ENCODE data around the gene TGOLN2. TPM values are rescaled to one million over a fixed set of nuclear protein-coding genes. Genes with fewer than 3 reads are reported as not detected.
"Not testable (repeated sequence)": the region's sequence is repeated elsewhere in the genome, so short reads cannot be mapped to it uniquely, and the experiment has no call there.

TGOLN2 gene
- total and polyA plus RNA-seq, 9 donors = 43.2 to 115 (median 75.8) TPM

DNA sequence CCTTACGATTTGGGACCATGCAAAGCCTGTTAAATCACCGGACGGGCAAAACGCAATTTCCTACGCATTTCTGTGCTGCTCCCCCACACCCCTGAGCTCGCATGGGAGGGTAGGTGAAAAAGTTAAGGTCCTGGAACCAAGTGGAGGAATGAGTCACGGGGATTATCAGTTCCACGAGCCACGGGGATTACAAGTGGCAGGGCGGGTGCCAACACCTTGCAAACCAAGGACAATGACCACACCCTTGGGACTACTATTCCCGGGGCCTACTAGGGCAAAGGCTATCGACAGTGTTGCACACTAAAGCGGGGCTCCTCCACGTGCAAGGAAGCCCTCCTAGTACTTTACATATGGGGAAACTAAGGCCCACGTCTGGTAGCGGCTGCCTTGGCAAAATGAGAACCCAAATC is 26.1 kb upstream of the TGOLN2 start:
- WGBS, 3 donors = 0 to 1% (median 0%) methylated on average over 16 of the region's 16 CpGs
- Histone ChIP-seq H3K36me3 (no peaks in the 10 kb centered on the region), H3K4me3 (peak overlapping the region; percentile 73), H3K4me1 (ENCODE audit: insufficient read depth) (no peaks in the 10 kb centered on the region), H3K9me3 (no peaks in the 10 kb centered on the region), H3K27ac (peak overlapping the region in 1 of 2 donors; percentile 64), H3K27me3 (no peaks in the 10 kb centered on the region)
- intact Hi-C loops (cut with DNase I) = no loop called here
- DNase-seq = peak; percentile 50 to 65 (median 61)
- TF ChIP-seq, protein P1, sequence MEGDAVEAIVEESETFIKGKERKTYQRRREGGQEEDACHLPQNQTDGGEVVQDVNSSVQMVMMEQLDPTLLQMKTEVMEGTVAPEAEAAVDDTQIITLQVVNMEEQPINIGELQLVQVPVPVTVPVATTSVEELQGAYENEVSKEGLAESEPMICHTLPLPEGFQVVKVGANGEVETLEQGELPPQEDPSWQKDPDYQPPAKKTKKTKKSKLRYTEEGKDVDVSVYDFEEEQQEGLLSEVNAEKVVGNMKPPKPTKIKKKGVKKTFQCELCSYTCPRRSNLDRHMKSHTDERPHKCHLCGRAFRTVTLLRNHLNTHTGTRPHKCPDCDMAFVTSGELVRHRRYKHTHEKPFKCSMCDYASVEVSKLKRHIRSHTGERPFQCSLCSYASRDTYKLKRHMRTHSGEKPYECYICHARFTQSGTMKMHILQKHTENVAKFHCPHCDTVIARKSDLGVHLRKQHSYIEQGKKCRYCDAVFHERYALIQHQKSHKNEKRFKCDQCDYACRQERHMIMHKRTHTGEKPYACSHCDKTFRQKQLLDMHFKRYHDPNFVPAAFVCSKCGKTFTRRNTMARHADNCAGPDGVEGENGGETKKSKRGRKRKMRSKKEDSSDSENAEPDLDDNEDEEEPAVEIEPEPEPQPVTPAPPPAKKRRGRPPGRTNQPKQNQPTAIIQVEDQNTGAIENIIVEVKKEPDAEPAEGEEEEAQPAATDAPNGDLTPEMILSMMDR (IDR thresholded peaks at IDR 0.05) = no peak

DNA sequence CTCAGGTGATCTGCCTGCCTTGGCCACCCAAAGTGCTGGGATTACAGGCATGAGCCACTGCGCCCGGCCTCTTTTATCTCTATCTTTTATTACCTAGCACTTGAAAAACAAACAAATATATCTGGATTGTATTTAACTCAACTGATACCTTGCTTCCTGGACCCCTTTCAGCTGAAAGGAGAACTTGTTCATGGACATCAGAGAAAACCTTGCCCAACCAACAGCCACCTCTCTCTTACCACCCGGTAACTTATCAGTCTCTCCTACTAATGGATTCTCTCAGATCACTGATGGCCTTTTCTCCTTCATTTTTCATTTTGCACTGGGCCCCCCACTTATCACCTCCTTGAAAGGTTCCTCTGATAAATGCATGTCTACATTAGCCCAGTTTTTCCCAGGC is 19.8 kb upstream of the TGOLN2 start:
- intact Hi-C loops (cut with DNase I) = no loop called here
- WGBS, 3 donors = 79 to 85% (median 83%) methylated on average over 3 of the region's 3 CpGs
- Histone ChIP-seq H3K36me3 (no peaks in the 10 kb centered on the region), H3K4me3 (no peak overlapping the region), H3K27me3 (no peaks in the 10 kb centered on the region), H3K9me3 (no peaks in the 10 kb centered on the region), H3K27ac (no peak overlapping the region), H3K4me1 (ENCODE audit: insufficient read depth) (no peaks in the 10 kb centered on the region)
- no peak for TF ChIP-seq EP300 (IDR thresholded peaks at IDR 0.05)
- TF ChIP-seq, protein P1 (IDR thresholded peaks at IDR 0.05) = no peak
- no peak for TF ChIP-seq POLR2A (IDR thresholded peaks at IDR 0.05)
- DNase-seq = no peak

DNA sequence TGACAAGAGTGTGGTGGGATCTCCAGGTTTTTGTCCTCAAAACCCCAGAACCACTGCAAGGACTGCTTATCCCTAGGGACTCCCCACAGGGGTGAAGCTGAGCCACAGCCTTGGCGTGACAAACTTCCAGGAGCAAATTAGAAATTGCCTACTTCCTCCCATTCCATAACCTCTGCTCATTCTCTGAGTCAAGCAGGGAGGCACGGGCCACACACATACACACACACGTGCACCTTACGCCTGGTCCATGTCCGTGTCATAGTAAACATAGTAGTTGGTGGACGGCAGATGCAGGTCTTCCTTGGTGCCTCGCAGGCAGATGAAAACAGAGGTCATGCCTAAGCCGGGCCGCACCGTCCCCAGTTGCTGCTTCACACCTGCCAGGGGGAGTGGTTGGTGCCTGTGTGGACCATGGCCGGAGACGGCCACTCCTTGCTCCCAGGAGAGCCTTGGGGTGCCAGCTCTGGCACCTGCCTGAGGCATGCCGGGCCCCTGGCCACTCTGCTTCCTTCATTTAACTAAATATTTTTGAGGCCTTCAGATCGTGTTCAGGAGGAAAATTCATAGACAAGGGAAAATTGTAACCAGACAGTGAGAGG is 16.7 kb upstream of the TGOLN2 start:
- intact Hi-C loops (cut with DNase I) = no loop called here
- H3K36me3 ChIP-seq = no peaks in the 10 kb centered on the region

DNA sequence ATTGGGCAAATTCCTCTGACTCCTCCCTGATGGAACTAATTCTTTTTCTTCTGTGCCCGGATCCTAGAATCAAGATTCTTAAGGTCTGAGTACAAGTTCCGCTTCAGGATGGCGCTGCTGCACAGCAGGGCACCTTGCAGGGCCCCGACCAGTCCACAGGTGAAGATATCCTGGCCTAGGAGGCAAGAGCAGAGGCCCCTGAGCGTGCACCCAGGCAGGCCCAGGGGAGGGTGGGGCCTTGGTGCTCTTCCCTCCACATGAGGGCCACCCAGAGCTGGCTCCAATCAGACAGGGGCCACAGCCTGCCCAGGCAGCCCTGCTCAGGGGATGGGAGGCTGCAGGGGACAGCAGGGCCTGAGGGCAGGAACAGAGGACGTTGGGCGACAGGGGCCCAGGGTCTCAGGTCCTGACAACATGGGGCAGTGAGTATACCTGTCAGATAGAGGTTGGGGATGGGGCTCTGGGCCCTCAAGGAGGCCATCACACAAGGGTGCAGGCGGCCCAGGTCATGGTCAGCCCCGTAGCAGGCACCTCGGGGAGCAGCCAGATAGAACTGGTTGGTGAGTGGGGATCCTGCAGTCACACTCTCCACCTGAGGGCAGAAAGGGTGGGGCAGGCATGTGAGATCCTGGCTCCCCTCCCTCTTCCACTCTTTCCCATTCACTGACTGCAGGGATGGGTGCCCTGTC is 15.6 kb upstream of the TGOLN2 start:
- not testable (repeated sequence) for H3K36me3 ChIP-seq; H3K4me3 ChIP-seq; DNase-seq; H3K9me3 ChIP-seq; H3K27ac ChIP-seq; H3K27me3 ChIP-seq; H3K4me1 ChIP-seq (ENCODE audit: insufficient read depth)
- intact Hi-C loops (cut with DNase I) = loop anchor here in 1 of 4 donors (2.0 kb wide), 1 partner anchor 25 kb away; no protein-coding TSS in a partner anchor
- WGBS, 3 donors = 91 to 92% (median 91%) methylated on average over 7 to 10 of the region's 10 CpGs

More for the DNA sequence above, 16.7 kb upstream of the TGOLN2 start:
- Histone ChIP-seq H3K9me3 (no peaks in the 10 kb centered on the region), H3K27me3 (no peaks in the 10 kb centered on the region), H3K27ac (no peak overlapping the region), H3K4me1 (ENCODE audit: insufficient read depth) (no peaks in the 10 kb centered on the region), H3K4me3 (no peak overlapping the region)
- DNase-seq = no peak
- 79 to 89% (median 80%) methylated on average over 14 of the region's 14 CpGs for WGBS, 3 donors
- TF ChIP-seq EP300 (IDR thresholded peaks at IDR 0.05) = no peak
- TF ChIP-seq, protein P1 (IDR thresholded peaks at IDR 0.05) = no peak
- TF ChIP-seq POLR2A (IDR thresholded peaks at IDR 0.05) = no peak

DNA sequence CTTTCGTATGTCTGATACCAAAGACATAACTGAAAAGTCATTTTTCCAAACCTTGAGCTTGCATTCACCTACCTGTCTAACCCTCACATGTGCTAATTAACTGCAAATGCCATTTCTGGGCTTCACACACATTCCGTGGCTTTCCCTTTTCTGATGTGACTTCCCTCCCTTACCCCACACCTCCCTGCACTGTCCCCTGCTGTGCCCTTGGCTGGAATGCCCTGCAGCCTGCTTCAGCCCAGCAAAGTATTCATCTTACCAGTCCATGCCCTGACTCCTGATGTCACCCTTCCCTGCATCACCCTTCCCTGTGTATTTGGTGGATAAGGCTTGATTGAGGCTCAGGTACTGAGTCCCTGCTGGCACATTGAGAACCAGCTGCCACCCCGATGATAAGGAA is 14.4 kb upstream of the TGOLN2 start:
- Histone ChIP-seq H3K27me3 (no peaks in the 10 kb centered on the region), H3K36me3 (no peaks in the 10 kb centered on the region), H3K9me3 (no peaks in the 10 kb centered on the region), H3K4me3 (no peak overlapping the region), H3K4me1 (ENCODE audit: insufficient read depth) (no peaks in the 10 kb centered on the region), H3K27ac (no peak overlapping the region)
- no peak for TF ChIP-seq EP300 (IDR thresholded peaks at IDR 0.05)
- TF ChIP-seq, protein P1 (IDR thresholded peaks at IDR 0.05) = no peak
- TF ChIP-seq POLR2A (IDR thresholded peaks at IDR 0.05) = no peak
- intact Hi-C loops (cut with DNase I) = loop anchor here in 1 of 4 donors (2.0 kb wide), 1 partner anchor 23 kb away; no protein-coding TSS in a partner anchor
- DNase-seq = no peak
- 84 to 92% (median 89%) methylated on average over 3 of the region's 3 CpGs for WGBS, 3 donors

All from ovary (tissue), 9 donors.